Measurements from ENCODE around the gene NPBWR2. TPM values are rescaled to one million over a fixed set of nuclear protein-coding genes. Genes with fewer than 3 reads are reported as not detected.
A peak's percentile ranks its signal among the peaks of the same experiment; 100 is the strongest.

Gene NPBWR2
- total and polyA plus RNA-seq, 9 of the 15 experiments (the other 6 are each of a cell fraction or from before 2014, with no cell fraction given): not detected

DNA sequence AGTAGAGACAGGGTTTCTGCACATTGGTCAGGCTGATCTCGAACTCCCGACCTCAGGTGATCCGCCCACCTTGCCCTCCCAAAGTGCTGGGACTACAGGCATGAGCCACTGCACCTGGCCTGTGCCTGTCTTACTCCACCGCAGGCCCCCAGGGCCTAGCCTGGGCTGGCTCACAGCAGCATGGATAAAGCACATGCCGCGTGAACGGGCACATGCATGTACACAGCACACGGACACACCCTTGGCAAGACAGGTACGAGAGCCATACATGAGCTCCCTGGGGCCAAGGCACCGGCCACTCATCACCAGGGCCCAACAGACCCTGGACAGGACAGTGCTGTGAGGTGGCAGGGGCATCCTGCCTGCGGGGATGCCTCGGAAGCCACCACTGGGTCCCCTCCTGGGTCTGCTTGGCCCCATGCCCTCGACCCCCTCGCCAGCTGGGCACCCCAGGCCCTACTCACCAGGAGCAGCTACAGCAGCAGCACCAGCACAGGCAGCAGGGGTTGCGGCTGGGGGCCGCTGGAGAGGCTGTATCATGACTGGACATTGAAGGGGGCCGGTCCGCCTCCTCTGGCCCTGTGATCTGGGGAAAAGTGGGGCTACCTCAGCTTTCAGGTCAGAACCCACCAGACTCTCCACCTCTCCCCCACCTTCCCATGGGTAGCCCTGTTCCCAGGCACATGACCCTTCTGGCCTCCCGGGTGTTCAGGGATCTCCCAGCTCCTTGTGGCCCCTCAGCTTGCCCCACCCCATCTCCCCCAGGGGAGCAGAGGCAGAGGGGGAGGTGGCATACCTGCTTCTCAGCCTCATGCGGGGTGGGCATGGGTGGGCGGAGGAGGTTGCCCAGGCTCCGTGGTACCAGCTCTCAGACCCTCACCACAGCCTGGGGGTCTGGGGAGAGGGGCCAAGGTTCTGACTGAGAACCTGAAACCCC, 31.0 kb downstream of the NPBWR2 start:
- no peak for ATAC-seq
- ChIA-PET CTCF (ENCODE audit: low intra/inter-chr PET ratio) (no interaction called here), POLR2A (interaction anchor here (0.9 kb wide), 1 partner anchor 8 kb away, joined by 5 read pairs; no protein-coding TSS in a partner anchor)
- Histone ChIP-seq H3K27ac (ENCODE audit: extremely low read depth, low read depth, low read length) (no peak overlapping the region), H3K9me1 (ENCODE audit: control insufficient read depth, insufficient read depth, low read length) (no peaks in the 10 kb centered on the region), H3K79me2 (ENCODE audit: control insufficient read depth, insufficient read depth, low read length) (peaks cover 10% of the 10 kb centered on the region; the same call in 2 of the 3 replicates), H4K20me1 (replicated peaks; ENCODE audit: control insufficient read depth, insufficient read depth, low read length) (no peaks in the 10 kb centered on the region), H3K4me1 (replicated peaks in 1 of 2; ENCODE audit: control insufficient read depth in 2 of 2, insufficient read depth in 2 of 2, low read length in 2 of 2) (peaks cover 13 to 84% of the 10 kb centered on the region in 2 experiments; a peak in 4 of 5 replicates), H3K4me3 (no peak overlapping the region), H3K9me3 (replicated peaks; ENCODE audit: control insufficient read depth, insufficient read depth, low read depth, low read length) (no peaks in the 10 kb centered on the region), H3K27me3 (ENCODE audit: control insufficient read depth in 2 of 2, insufficient read depth in 2 of 2, low read length in 2 of 2) (no peaks in the 10 kb centered on the region), H2AFZ (ENCODE audit: low read depth, low read length) (no peak overlapping the region), H3K36me3 (ENCODE audit: control insufficient read depth, insufficient read depth, low read length) (peaks cover 8% of the 10 kb centered on the region; the same call in 1 of the 3 replicates), H3K4me2 (ENCODE audit: insufficient read depth, low read length) (no peak overlapping the region), H3K9ac (ENCODE audit: insufficient read depth in 1 of 2, low read depth in 2 of 2, low read length in 2 of 2) (peak overlapping the region in 1 of 2 experiments; percentile 65; a peak in 2 of 4 replicates)
- in situ Hi-C loops (cut with MboI): no loop called here
- TF ChIP-seq RBM34 (IDR thresholded peaks at IDR 0.05; ENCODE audit: borderline replicate concordance, insufficient read depth, low read length) (no peak), ZNF431 (CRISPR knock-in tag; IDR thresholded peaks at IDR 0.05) (no peak), MAFF (IDR thresholded peaks at IDR 0.05; ENCODE audit: low read length) (no peak), CHD2 (IDR thresholded peaks at IDR 0.05; ENCODE audit: low read depth, low read length) (no peak), RBM14 (IDR thresholded peaks at IDR 0.05; ENCODE audit: borderline replicate concordance, insufficient read depth, low read depth, low read length) (no peak)
- intact Hi-C loops (cut with micrococcal nuclease): no loop called here
- no TSS peak for BruUV-seq (replicated peaks)
- no peak for DNase-seq (ENCODE audit: extremely low read depth in 1 of 4, low spot score in 3 of 4)
- WGBS (ENCODE audit: insufficient coverage, low coverage, missing lambda C conversion rate): 89% methylated on average over 12 of the region's 22 CpGs
- FAIRE-seq: no peak
